Stimulated activated CD8-positive, alpha-beta memory T cell treated with anti-CD3 and anti-CD28 coated beads, Interleukin-4, amount 100 ng/mL, for 4 hours (primary cell): Measurements from ENCODE around the gene DDA1.
A peak's percentile ranks its signal among the peaks of the same experiment; 100 is the strongest.
"Not testable (repeated sequence)": the region's sequence is repeated elsewhere in the genome, so short reads cannot be mapped to it uniquely, and the experiment has no call there.

Source experiments
- DNase-seq, 2 donors: peaks; one replicate each; pipeline ENCODE4 v3.0.0-alpha.2; 2020; ENCODE audit warnings: low read depth in 2 of 2, low spot score in 1 of 2

Gene DDA1

GRCh38 chr19:17309198-17309964, at the start of gene DDA1:
Gene DDA1, plus strand, starts transcription at chr19:17309563. Its CDS starts 92 bp downstream, at chr19:17309655.
- DNase-seq, result peak; percentile 96 to 99

GRCh38 chr19:17259934-17260333, 49.4 kb upstream of the DDA1 start:
- no peak for DNase-seq

GRCh38 chr19:17260842-17261325, 48.5 kb upstream of the DDA1 start:
- DNase-seq, result peak; percentile 74 to 85

GRCh38 chr19:17262557-17262956, 46.8 kb upstream of the DDA1 start:
- no peak for DNase-seq

- DNase-seq, result no peak
Measured at GRCh38 chr19:17263712-17264640, 45.4 kb upstream of the DDA1 start.

GRCh38 chr19:17264641-17264979, 44.8 kb upstream of the DDA1 start, which contains the start of gene USHBP1:
Gene USHBP1, minus strand, starts transcription at chr19:17264745. Its CDS starts 446 bp downstream, at chr19:17264299.
- DNase-seq, result no peak

GRCh38 chr19:17266026-17266425, 43.3 kb upstream of the DDA1 start:
- DNase-seq, result no peak

GRCh38 chr19:17266589-17266974, 42.8 kb upstream of the DDA1 start:
- DNase-seq, result no peak

GRCh38 chr19:17266975-17267788, 42.2 kb upstream of the DDA1 start, which contains the start of gene BABAM1:
Gene BABAM1, plus strand, starts transcription at chr19:17267443. Its CDS starts 1,364 bp downstream, at chr19:17268807.
- DNase-seq, result peak; percentile 77 to 89

GRCh38 chr19:17268754-17269153, 40.6 kb upstream of the DDA1 start:
- DNase-seq, result no peak

GRCh38 chr19:17274892-17275291, 34.5 kb upstream of the DDA1 start:
- DNase-seq, result not testable (repeated sequence)

- no peak for DNase-seq
Measured at GRCh38 chr19:17275441-17276175, 33.8 kb upstream of the DDA1 start.

- no peak for DNase-seq
Measured at GRCh38 chr19:17279436-17279835, 29.9 kb upstream of the DDA1 start.

- no peak for DNase-seq
Measured at GRCh38 chr19:17281391-17282304, 27.7 kb upstream of the DDA1 start, which contains the start of gene ANKLE1. Gene ANKLE1, plus strand, starts transcription at chr19:17281901. Its CDS starts 20 bp downstream, at chr19:17281921.

- DNase-seq, result peak; percentile 58 to 60
Measured at GRCh38 chr19:17282488-17283125, 26.8 kb upstream of the DDA1 start.

GRCh38 chr19:17283504-17283996, 25.8 kb upstream of the DDA1 start:
- no peak for DNase-seq

- no peak for DNase-seq
Measured at GRCh38 chr19:17285415-17286135, 23.8 kb upstream of the DDA1 start.

- DNase-seq, result no peak
Measured at GRCh38 chr19:17286263-17286662, 23.1 kb upstream of the DDA1 start.
